HUDEP-2 (cell line): Measurements from ENCODE around the gene CDK17.
"Not testable (repeated sequence)": the region's sequence is repeated elsewhere in the genome, so short reads cannot be mapped to it uniquely, and the experiment has no call there.

ENCODE experiments used
- DNase-seq, 76 experiments: peaks; one replicate each; lab custom pipeline; 2025; ENCODE audit not compliant: unreplicated experiment in 76 of 76; lab: John Stamatoyannopoulos, UW

The CDK17 gene

GRCh38 chr12:96419576-96420276 lies 19.5 kb upstream of the CDK17 start:
- no peak for DNase-seq

GRCh38 chr12:96417688-96418087 lies 17.4 kb upstream of the CDK17 start:
- not testable (repeated sequence) for DNase-seq

- no peak for DNase-seq
Measured at GRCh38 chr12:96416033-96416799, 16.0 kb upstream of the CDK17 start.

- DNase-seq: no peak
Measured at GRCh38 chr12:96414637-96415036, 14.4 kb upstream of the CDK17 start.

- no peak for DNase-seq
Measured at GRCh38 chr12:96412431-96412830, 12.2 kb upstream of the CDK17 start.

- DNase-seq: no peak
Measured at GRCh38 chr12:96409731-96410130, 9.5 kb upstream of the CDK17 start.

GRCh38 chr12:96408993-96409392 lies 8.8 kb upstream of the CDK17 start:
- DNase-seq: no peak

- not testable (repeated sequence) for DNase-seq
Measured at GRCh38 chr12:96407429-96408097, 7.3 kb upstream of the CDK17 start.

GRCh38 chr12:96404696-96405095 lies 4.5 kb upstream of the CDK17 start:
- no peak for DNase-seq

GRCh38 chr12:96403870-96404269 lies 3.6 kb upstream of the CDK17 start:
- no peak for DNase-seq

GRCh38 chr12:96402522-96402921 lies 2.3 kb upstream of the CDK17 start:
- DNase-seq: not testable (repeated sequence)

GRCh38 chr12:96402061-96402460 lies 1.8 kb upstream of the CDK17 start:
- no peak for DNase-seq

GRCh38 chr12:96401076-96401871 lies 1.0 kb upstream of the CDK17 start:
- DNase-seq: peak in 37 of 76 experiments; percentile 1 to 74 (median 32)

GRCh38 chr12:96400631-96401075 lies 414 bp upstream of the CDK17 start:
- DNase-seq: peak in 4 of 76 experiments; percentile 30 to 70 (median 51)

- peak in 67 of 76 experiments; percentile 7 to 75 (median 53) for DNase-seq
Measured at GRCh38 chr12:96399120-96399918, 920 bp downstream of the CDK17 start.

- DNase-seq: peak in 2 of 76 experiments; percentile 25 to 36
Measured at GRCh38 chr12:96398424-96399119, 1.7 kb downstream of the CDK17 start.

- DNase-seq: no peak
Measured at GRCh38 chr12:96397756-96398423, 2.3 kb downstream of the CDK17 start.

- DNase-seq: no peak
Measured at GRCh38 chr12:96396914-96397313, 3.3 kb downstream of the CDK17 start.

- no peak for DNase-seq
Measured at GRCh38 chr12:96396209-96396608, 4.0 kb downstream of the CDK17 start.
